AG04450 (cell line): ENCODE results near the gene NAE1. TPM values are rescaled to one million over a fixed set of nuclear protein-coding genes. Genes with fewer than 3 reads are reported as not detected.
A peak's percentile ranks its signal among the peaks of the same experiment; 100 is the strongest.
"Not testable (repeated sequence)": the region's sequence is repeated elsewhere in the genome, so short reads cannot be mapped to it uniquely, and the experiment has no call there.

Source experiments
- CTCF ChIA-PET: fragments of 300-600, 350-600 bp; formaldehyde crosslinking; extraction: SDS; loops from one replicate; lab custom pipeline; 2022; ENCODE audit warnings: antibody characterized with exemption, inconsistent platforms; lab: Charles Lee
- POLR2A ChIA-PET: fragments of 350-600 bp; formaldehyde crosslinking; extraction: SDS; loops from one replicate; lab custom pipeline; 2021; ENCODE audit warnings: antibody characterized with exemption, inconsistent platforms; lab: Yijun Ruan, JAX
- DNase-seq: peaks from one replicate; pipeline ENCODE4 v3.0.0-alpha.2; 2011; ENCODE audit warnings: low read depth, low spot score
- H3K27ac ChIP-seq: one replicate; pipeline ENCODE4 v1.5.1; 2012; ENCODE audit warnings: low read depth, low read length, control low read depth
- H3K27me3 ChIP-seq: one replicate; pipeline ENCODE4 v1.6.0; 2012; ENCODE audit warnings: low read length; ENCODE audit not compliant: control insufficient read depth, insufficient read depth
- H3K4me3 ChIP-seq: 2 replicates; pipeline ENCODE4 v1.5.1; 2011; ENCODE audit warnings: mild to moderate bottlenecking, low read depth, low read length, control low read depth
- H3K9me3 ChIP-seq: 2 replicates; pipeline ENCODE4 v1.5.1; 2012; ENCODE audit warnings: low read length; ENCODE audit not compliant: control insufficient read depth, insufficient read depth
- polyA plus RNA-seq: library from polyadenylated mRNA; depleted of rRNA; stranded (reverse); fragments of >200 nt; gene quantifications from 2 replicates; pipeline ENCODE4 v1.2.3, GENCODE V29; 2011
- TF ChIP-seq, protein P1 (sequence below): IDR thresholded peaks from 2 replicates; pipeline ENCODE4 v1.5.1; 2011; ENCODE audit warnings: low read depth, low read length, control low read depth, inconsistent platforms

The NAE1 gene
- polyA plus RNA-seq, 1 experiment = 49.8 TPM

DNA sequence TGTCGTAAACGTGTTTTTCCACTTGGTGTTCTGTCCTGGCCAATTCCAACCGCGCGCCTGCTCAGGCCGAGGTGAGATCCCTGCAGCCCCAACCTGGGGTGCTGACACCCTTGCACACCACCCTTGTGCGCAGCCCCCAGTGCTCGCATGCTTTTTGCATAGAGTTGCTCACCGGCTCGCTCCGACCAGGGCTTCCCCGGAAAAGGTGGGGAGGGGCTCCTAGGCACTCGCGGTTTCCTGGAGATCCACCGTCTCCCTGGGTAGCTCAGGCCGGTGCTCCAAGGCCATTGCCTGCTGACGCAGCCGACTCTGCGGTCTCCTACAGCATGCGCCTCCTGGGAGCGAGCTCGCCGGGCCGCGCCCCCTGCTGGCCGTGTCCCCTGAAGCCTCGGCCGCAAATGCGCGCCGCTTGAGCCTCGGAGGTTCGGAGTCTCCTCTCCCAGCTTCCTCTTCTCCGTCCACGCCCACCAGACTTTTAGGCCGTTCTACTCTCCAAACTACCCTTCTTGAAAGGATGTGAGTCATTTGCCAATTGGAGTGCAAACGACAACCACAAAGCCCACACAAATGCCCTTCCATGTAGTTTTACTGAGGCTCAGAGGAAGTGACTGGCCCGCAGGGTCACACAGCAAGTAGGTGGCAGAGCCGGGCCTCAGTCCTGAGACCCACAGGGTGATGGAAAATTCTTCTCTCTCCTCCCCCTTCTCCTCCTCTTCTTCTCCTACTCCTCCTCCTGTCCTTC lies 42.3 kb upstream of the NAE1 start:
- no peaks in the 10 kb centered on the region for H3K27me3 ChIP-seq
- DNase-seq = peak; percentile 94
- peak overlapping the region; percentile 82 for H3K27ac ChIP-seq
- ChIA-PET POLR2A (interaction anchor here (0.6 to 1.6 kb wide), 8 partner anchors 9 to 464 kb away, joined by 3 to 7 read pairs (median 3); partner anchors contain the start of gene NAE1), CTCF (interaction anchor here (0.5 to 10.4 kb wide), 37 partner anchors 9 to 539 kb away, joined by 3 to 161 read pairs (median 4); partner anchors contain the start of genes DYNC1LI2, NAE1 and RRAD)
- no peaks in the 10 kb centered on the region for H3K9me3 ChIP-seq
- TF ChIP-seq, protein P1, sequence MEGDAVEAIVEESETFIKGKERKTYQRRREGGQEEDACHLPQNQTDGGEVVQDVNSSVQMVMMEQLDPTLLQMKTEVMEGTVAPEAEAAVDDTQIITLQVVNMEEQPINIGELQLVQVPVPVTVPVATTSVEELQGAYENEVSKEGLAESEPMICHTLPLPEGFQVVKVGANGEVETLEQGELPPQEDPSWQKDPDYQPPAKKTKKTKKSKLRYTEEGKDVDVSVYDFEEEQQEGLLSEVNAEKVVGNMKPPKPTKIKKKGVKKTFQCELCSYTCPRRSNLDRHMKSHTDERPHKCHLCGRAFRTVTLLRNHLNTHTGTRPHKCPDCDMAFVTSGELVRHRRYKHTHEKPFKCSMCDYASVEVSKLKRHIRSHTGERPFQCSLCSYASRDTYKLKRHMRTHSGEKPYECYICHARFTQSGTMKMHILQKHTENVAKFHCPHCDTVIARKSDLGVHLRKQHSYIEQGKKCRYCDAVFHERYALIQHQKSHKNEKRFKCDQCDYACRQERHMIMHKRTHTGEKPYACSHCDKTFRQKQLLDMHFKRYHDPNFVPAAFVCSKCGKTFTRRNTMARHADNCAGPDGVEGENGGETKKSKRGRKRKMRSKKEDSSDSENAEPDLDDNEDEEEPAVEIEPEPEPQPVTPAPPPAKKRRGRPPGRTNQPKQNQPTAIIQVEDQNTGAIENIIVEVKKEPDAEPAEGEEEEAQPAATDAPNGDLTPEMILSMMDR = peak; percentile 94
- peak overlapping the region; percentile 57 for H3K4me3 ChIP-seq

DNA sequence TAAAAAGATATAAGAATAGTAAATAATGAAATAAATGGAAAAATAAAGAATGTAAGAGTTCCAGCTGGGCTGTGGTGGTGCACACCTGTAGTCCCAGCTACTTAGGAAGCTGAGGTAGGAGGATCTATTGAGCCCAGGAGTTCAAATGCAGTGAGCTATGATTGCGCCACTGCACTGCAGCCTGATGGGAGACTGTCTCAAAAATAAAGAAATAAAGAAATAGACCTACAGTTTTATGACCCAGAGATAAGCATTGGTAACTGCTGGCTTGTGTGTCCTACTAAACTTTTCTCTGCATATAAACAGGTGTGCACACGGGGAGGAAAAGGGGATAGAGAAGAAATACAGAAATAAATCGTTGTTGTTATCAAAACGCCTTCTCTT lies 41.8 kb upstream of the NAE1 start:
- peak overlapping the region; percentile 57 for H3K4me3 ChIP-seq
- POLR2A ChIA-PET = interaction anchor here (0.6 to 1.6 kb wide), 8 partner anchors 9 to 464 kb away, joined by 3 to 7 read pairs (median 3); partner anchors contain the start of gene NAE1
- no peaks in the 10 kb centered on the region for H3K27me3 ChIP-seq
- CTCF ChIA-PET = interaction anchor here (0.5 to 10.4 kb wide), 36 partner anchors 10 to 539 kb away, joined by 3 to 161 read pairs (median 4); partner anchors contain the start of genes DYNC1LI2, NAE1 and RRAD
- H3K27ac ChIP-seq = peak overlapping the region; percentile 82
- TF ChIP-seq, protein P1 = no peak
- no peaks in the 10 kb centered on the region for H3K9me3 ChIP-seq
- no peak for DNase-seq

DNA sequence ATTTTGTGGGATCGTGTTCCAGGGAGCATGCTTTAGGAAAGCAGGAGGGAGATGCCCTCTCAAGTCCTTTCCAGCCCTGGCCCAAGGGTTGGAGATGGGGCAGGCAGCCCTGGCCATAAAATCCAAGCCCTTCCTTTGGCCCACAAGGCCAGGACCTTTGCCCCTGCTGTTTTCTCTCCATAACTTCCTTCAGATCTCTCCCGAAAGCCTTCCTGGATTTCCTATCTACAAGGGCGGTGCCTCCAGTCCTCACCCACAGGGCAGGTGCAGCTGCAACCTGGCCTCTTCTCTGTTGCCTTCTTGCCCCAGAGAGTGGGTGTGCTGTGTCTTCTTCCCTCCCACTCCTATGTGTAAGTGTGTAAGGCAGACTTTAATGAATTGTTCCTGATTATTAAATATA lies 41.1 kb upstream of the NAE1 start:
- CTCF ChIA-PET = interaction anchor here (1.2 to 10.4 kb wide), 14 partner anchors 10 to 263 kb away, joined by 3 to 161 read pairs (median 7); partner anchors contain the start of gene NAE1
- no peak for DNase-seq
- no peak overlapping the region for H3K4me3 ChIP-seq
- TF ChIP-seq, protein P1 = no peak
- POLR2A ChIA-PET = interaction anchor here (1.2 to 1.6 kb wide), 3 partner anchors 10 to 41 kb away, joined by 3 to 7 read pairs (median 6); partner anchors contain the start of gene NAE1
- H3K9me3 ChIP-seq = no peaks in the 10 kb centered on the region
- no peak overlapping the region for H3K27ac ChIP-seq
- no peaks in the 10 kb centered on the region for H3K27me3 ChIP-seq

DNA sequence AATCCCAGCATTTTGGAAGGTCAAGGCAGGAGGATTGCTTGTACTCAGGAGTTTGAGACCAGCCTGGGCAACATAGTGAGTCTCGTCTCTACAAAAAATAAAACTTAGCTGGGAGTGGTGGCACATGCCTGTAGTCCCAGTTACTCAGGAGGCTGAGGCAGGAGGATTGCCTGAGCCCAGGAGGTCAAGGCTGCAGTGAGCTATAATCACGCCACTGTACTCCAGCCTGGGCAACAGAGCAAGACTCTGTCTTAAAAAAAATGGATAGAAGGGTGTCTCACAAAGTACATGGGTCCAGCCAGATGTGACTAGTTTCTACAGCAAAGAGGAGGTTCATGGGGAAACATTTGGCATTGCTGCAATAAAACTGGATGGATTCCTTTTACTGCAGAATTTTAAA lies 40.6 kb upstream of the NAE1 start:
- DNase-seq, H3K9me3 ChIP-seq, H3K27me3 ChIP-seq, H3K4me3 ChIP-seq, H3K27ac ChIP-seq, POLR2A ChIA-PET: not testable (repeated sequence)
- CTCF ChIA-PET = interaction anchor here (0.7 to 10.4 kb wide), 4 partner anchors 39 to 262 kb away, joined by 3 to 161 read pairs (median 32); partner anchors contain the start of gene NAE1

DNA sequence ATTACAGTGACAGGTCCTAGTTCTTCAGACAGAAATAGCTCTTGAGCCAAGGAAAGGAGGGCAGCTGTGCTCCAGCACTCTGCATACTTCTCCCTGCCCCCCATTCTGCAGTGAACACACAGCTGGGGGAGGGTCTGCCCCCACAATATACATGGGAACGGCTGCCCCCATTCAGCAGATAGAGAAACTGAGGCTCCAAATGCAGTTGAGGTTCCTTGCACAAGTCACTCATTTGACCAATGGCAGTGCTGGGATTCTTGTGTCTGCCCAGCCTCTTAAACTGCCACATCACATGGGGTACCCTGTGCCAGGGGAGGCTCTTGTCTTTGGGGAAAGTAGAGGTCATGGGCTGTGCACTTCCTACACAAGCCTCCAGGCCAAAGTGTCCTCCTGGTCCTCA lies 38.6 kb upstream of the NAE1 start:
- Histone ChIP-seq H3K27me3 (no peaks in the 10 kb centered on the region), H3K4me3 (no peak overlapping the region), H3K27ac (no peak overlapping the region), H3K9me3 (no peaks in the 10 kb centered on the region)
- CTCF ChIA-PET = interaction anchor here (2.9 to 10.4 kb wide), 5 partner anchors 12 to 463 kb away, joined by 18 to 161 read pairs (median 54); partner anchors contain the start of gene NAE1
- POLR2A ChIA-PET = no interaction called here
- TF ChIP-seq, protein P1 = no peak
- DNase-seq = no peak
